Nephron progenitor cell (in vitro differentiated cells): ENCODE data around the gene PARP12.

Source experiments
- DNase-seq: peaks from one replicate; pipeline ENCODE4 v3.0.0; 2021
- H3K27ac Mint-ChIP-seq: 2 replicates; pipeline ENCODE4 v1.8.0; 2021; ENCODE audit warnings: mild to moderate bottlenecking, moderate library complexity, mixed read lengths
- H3K27me3 Mint-ChIP-seq: 2 replicates; pipeline ENCODE4 v1.8.0; 2021; ENCODE audit warnings: mild to moderate bottlenecking, low read depth, mixed read lengths; ENCODE audit not compliant: poor library complexity
- H3K36me3 Mint-ChIP-seq: 2 replicates; pipeline ENCODE4 v1.8.0; 2021; ENCODE audit warnings: low read depth, mixed read lengths
- H3K4me1 Mint-ChIP-seq: 2 replicates; pipeline ENCODE4 v1.8.0; 2021; ENCODE audit warnings: mixed read lengths
- H3K4me3 Mint-ChIP-seq: 2 replicates; pipeline ENCODE4 v1.8.0; 2021; ENCODE audit warnings: mild to moderate bottlenecking, moderate library complexity, mixed read lengths
- H3K9me3 Mint-ChIP-seq: 2 replicates; pipeline ENCODE4 v1.8.0; 2021; ENCODE audit warnings: mild to moderate bottlenecking, moderate library complexity, mixed read lengths
- TF ChIP-seq, protein P1 (sequence below): fragments of 200-600 bp; sonication (generic); IDR thresholded peaks from 2 replicates; pipeline ENCODE4 v1.5.0; 2021; ENCODE audit warnings: antibody characterized with exemption

Gene PARP12

DNA sequence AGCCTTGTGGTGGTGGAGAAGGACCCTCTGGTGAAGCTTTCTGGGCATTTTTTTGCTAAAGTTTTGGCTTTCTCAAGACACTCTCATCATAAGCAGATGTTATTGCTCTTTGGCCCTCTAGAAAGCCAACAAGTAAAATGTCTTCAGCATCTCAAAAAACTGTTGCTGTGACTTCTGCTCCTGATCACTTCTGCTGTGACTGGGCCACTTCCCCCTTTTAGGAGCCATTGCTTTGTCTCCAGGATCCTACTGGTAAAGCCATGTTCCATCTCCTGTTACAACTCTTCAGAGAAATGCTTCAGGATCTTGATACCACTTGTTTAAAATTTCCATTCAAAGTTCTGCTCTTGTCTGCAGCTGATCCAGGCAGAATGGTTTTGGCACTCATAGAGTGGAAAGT, 10.9 kb downstream of the PARP12 start:
- no peak overlapping the region for H3K27ac Mint-ChIP-seq
- H3K4me1 Mint-ChIP-seq: peaks cover 7% of the 10 kb centered on the region
- DNase-seq: no peak
- no peaks in the 10 kb centered on the region for H3K9me3 Mint-ChIP-seq
- H3K36me3 Mint-ChIP-seq: no peaks in the 10 kb centered on the region
- TF ChIP-seq, protein P1, sequence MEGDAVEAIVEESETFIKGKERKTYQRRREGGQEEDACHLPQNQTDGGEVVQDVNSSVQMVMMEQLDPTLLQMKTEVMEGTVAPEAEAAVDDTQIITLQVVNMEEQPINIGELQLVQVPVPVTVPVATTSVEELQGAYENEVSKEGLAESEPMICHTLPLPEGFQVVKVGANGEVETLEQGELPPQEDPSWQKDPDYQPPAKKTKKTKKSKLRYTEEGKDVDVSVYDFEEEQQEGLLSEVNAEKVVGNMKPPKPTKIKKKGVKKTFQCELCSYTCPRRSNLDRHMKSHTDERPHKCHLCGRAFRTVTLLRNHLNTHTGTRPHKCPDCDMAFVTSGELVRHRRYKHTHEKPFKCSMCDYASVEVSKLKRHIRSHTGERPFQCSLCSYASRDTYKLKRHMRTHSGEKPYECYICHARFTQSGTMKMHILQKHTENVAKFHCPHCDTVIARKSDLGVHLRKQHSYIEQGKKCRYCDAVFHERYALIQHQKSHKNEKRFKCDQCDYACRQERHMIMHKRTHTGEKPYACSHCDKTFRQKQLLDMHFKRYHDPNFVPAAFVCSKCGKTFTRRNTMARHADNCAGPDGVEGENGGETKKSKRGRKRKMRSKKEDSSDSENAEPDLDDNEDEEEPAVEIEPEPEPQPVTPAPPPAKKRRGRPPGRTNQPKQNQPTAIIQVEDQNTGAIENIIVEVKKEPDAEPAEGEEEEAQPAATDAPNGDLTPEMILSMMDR: no peak
- peaks cover 28% of the 10 kb centered on the region for H3K27me3 Mint-ChIP-seq
- H3K4me3 Mint-ChIP-seq: no peak overlapping the region

DNA sequence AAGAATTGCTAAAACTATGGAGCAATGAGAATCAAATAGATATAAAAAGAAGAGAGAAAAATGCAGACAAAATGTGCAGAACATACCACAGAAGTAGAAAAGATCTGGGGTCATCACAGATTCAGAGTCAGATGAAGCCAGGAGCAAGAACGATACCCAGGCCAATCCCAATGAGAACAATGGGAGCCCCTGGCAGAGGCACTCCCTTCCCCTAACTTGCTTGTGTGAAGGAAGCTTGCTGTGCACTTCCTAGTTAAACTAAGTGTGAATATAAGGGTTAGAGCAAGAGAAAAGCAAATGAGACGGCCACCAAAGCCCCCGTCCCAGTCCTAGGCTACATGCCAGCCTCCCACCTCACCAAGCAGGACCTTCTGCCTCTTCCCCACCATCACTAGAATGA, 12.7 kb downstream of the PARP12 start:
- peaks cover 24% of the 10 kb centered on the region for H3K27me3 Mint-ChIP-seq
- no peaks in the 10 kb centered on the region for H3K36me3 Mint-ChIP-seq
- no peak for DNase-seq
- no peaks in the 10 kb centered on the region for H3K4me1 Mint-ChIP-seq
- TF ChIP-seq, protein P1: no peak
- no peak overlapping the region for H3K4me3 Mint-ChIP-seq
- H3K27ac Mint-ChIP-seq: no peak overlapping the region
- no peaks in the 10 kb centered on the region for H3K9me3 Mint-ChIP-seq

DNA sequence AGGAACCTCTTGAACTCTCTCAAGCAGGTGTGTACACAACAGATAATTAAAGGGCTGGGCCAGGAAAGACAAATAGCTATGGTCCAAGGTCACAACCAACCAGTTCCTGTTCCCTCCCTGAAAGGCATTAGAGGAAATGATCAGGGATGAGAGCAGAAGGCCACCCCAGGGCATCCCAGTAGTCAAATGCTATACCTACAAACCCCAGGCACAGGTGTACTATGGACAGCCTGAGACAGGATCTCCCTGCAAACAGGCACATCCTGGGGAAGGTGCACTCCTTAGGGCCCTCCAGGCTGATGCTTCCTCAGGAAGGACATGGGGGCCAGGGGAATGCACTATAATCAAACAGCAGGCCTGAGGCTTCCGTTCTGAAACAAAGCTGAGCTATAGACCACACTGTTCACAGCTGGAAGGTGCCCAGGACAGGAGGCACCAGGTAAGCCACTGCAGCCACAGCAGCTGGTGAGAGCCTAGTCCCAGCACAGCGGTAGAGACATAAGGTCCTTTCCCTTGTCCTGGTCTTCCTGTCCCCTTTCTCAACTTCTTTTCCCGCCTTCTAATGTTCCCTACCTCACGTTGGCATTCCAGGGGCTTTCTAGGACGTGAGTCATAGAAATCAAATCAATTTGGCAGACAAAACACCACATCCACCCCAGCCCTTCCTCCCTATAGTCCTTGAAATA, 13.3 kb downstream of the PARP12 start:
- DNase-seq: no peak
- H3K27ac Mint-ChIP-seq: no peak overlapping the region
- no peak overlapping the region for H3K4me3 Mint-ChIP-seq
- no peaks in the 10 kb centered on the region for H3K4me1 Mint-ChIP-seq
- H3K36me3 Mint-ChIP-seq: no peaks in the 10 kb centered on the region
- no peaks in the 10 kb centered on the region for H3K9me3 Mint-ChIP-seq
- peaks cover 23% of the 10 kb centered on the region for H3K27me3 Mint-ChIP-seq
- TF ChIP-seq, protein P1: no peak

DNA sequence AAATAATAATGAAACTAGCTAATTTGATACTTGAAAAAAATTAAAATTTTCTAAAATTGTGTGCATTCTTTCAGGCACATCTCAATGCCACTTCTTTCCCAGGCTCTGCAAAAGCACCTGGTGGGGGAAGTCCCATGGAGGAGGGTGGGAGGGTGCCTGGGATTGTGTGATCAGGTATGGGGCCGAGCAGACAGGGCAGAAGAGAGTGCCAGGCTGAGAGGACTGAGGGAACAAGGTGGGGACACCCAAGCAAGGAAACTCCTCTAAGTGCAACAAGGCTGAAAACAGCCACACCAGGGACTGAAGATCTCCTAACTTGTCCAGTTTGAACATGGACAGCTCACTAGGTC, 13.8 kb downstream of the PARP12 start:
- H3K4me1 Mint-ChIP-seq: no peaks in the 10 kb centered on the region
- no peak for DNase-seq
- H3K4me3 Mint-ChIP-seq: no peak overlapping the region
- no peaks in the 10 kb centered on the region for H3K36me3 Mint-ChIP-seq
- no peak overlapping the region for H3K27ac Mint-ChIP-seq
- H3K9me3 Mint-ChIP-seq: no peaks in the 10 kb centered on the region
- TF ChIP-seq, protein P1: no peak
- peaks cover 18% of the 10 kb centered on the region for H3K27me3 Mint-ChIP-seq

DNA sequence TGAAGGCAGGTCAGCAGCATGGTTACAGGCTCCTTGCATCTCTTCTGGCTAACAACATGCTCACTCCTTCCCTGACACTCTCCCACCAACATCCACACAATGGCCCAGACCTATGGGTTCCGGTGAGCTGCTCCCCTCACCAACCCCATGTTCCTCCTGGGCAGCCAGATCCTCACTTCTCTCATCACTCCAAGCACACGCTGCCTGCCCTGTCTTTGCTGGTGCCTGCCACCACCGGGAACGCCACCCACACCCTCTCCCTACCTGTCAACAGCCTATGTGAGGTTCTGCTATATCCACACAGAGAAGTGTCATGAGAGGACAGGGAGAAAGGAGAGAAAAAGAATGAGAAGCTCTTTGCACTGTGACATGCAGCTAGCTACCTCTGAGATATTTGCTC, 14.6 kb downstream of the PARP12 start:
- DNase-seq: no peak
- no peak overlapping the region for H3K27ac Mint-ChIP-seq
- H3K9me3 Mint-ChIP-seq: no peaks in the 10 kb centered on the region
- peaks cover 16% of the 10 kb centered on the region for H3K27me3 Mint-ChIP-seq
- no peak overlapping the region for H3K4me3 Mint-ChIP-seq
- no peaks in the 10 kb centered on the region for H3K4me1 Mint-ChIP-seq
- no peaks in the 10 kb centered on the region for H3K36me3 Mint-ChIP-seq
- TF ChIP-seq, protein P1: no peak

DNA sequence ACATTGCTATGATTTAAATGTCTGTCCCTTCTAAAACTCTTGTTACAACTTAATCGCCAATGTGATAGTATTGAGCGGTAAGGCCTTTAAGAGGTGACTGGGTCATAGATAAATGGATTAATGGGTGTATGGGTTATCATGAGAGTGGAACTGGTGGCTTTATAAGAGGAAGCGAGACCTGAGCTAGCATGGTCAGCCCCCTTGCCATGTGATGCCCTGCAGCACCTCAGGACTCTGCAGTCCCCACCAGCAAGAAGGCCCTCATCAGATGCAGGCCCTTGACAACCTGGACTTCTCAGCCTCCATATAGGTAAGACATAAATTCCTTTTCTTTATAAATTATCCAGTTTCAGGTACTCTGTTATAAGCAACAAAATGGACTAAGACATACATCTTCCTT, 15.6 kb downstream of the PARP12 start:
- TF ChIP-seq, protein P1: no peak
- Mint-ChIP-seq H3K36me3 (no peaks in the 10 kb centered on the region), H3K4me1 (no peaks in the 10 kb centered on the region), H3K4me3 (no peak overlapping the region), H3K27me3 (peaks cover 16% of the 10 kb centered on the region), H3K27ac (no peak overlapping the region), H3K9me3 (no peaks in the 10 kb centered on the region)
- DNase-seq: no peak
